Measurements from ENCODE around the gene PRKCB.
"Not testable (repeated sequence)": the region's sequence is repeated elsewhere in the genome, so short reads cannot be mapped to it uniquely, and the experiment has no call there.

Gene PRKCB

GRCh38 chr16:24018485-24018884, 182.7 kb downstream of the PRKCB start:
- no peak overlapping the region for H3K9ac ChIP-seq (ENCODE audit: low read depth, low read length)
- H3K27ac ChIP-seq (ENCODE audit: low read depth, low read length): no peak overlapping the region
- H3K9me3 ChIP-seq (ENCODE audit: control insufficient read depth, insufficient read depth, low read length): no peaks in the 10 kb centered on the region
- no peaks in the 10 kb centered on the region for H3K4me1 ChIP-seq (ENCODE audit: control insufficient read depth, insufficient read depth, low read length)
- H3K4me3 ChIP-seq (ENCODE audit: low read depth, low read length): no peak overlapping the region
- no peaks in the 10 kb centered on the region for H3K36me3 ChIP-seq (ENCODE audit: control insufficient read depth, insufficient read depth, low read length)
- no peaks in the 10 kb centered on the region for H3K27me3 ChIP-seq (ENCODE audit: control insufficient read depth, insufficient read depth, low read length)

GRCh38 chr16:24022797-24023196, 187.0 kb downstream of the PRKCB start:
- Histone ChIP-seq H3K9me3 (ENCODE audit: control insufficient read depth, insufficient read depth, low read length) (no peaks in the 10 kb centered on the region), H3K4me3 (ENCODE audit: low read depth, low read length) (no peak overlapping the region), H3K27ac (ENCODE audit: low read depth, low read length) (no peak overlapping the region), H3K4me1 (ENCODE audit: control insufficient read depth, insufficient read depth, low read length) (no peaks in the 10 kb centered on the region), H3K36me3 (ENCODE audit: control insufficient read depth, insufficient read depth, low read length) (no peaks in the 10 kb centered on the region), H3K9ac (ENCODE audit: low read depth, low read length) (no peak overlapping the region), H3K27me3 (ENCODE audit: control insufficient read depth, insufficient read depth, low read length) (no peaks in the 10 kb centered on the region)

- H3K27me3 ChIP-seq (ENCODE audit: control insufficient read depth, insufficient read depth, low read length): no peaks in the 10 kb centered on the region
- no peak overlapping the region for H3K27ac ChIP-seq (ENCODE audit: low read depth, low read length)
- no peak overlapping the region for H3K4me3 ChIP-seq (ENCODE audit: low read depth, low read length)
- no peak overlapping the region for H3K9ac ChIP-seq (ENCODE audit: low read depth, low read length)
- no peaks in the 10 kb centered on the region for H3K4me1 ChIP-seq (ENCODE audit: control insufficient read depth, insufficient read depth, low read length)
- H3K9me3 ChIP-seq (ENCODE audit: control insufficient read depth, insufficient read depth, low read length): no peaks in the 10 kb centered on the region
- no peaks in the 10 kb centered on the region for H3K36me3 ChIP-seq (ENCODE audit: control insufficient read depth, insufficient read depth, low read length)
These were observed 187.8 kb downstream of the PRKCB start for GRCh38 chr16:24023621-24024020.

- Histone ChIP-seq H3K4me1 (ENCODE audit: control insufficient read depth, insufficient read depth, low read length) (no peaks in the 10 kb centered on the region), H3K27me3 (ENCODE audit: control insufficient read depth, insufficient read depth, low read length) (no peaks in the 10 kb centered on the region), H3K4me3 (ENCODE audit: low read depth, low read length) (no peak overlapping the region), H3K9ac (ENCODE audit: low read depth, low read length) (no peak overlapping the region), H3K9me3 (ENCODE audit: control insufficient read depth, insufficient read depth, low read length) (no peaks in the 10 kb centered on the region), H3K36me3 (ENCODE audit: control insufficient read depth, insufficient read depth, low read length) (no peaks in the 10 kb centered on the region), H3K27ac (ENCODE audit: low read depth, low read length) (no peak overlapping the region)
These were observed 189.2 kb downstream of the PRKCB start for GRCh38 chr16:24024971-24025370.

- Histone ChIP-seq H3K27me3 (ENCODE audit: control insufficient read depth, insufficient read depth, low read length) (no peaks in the 10 kb centered on the region), H3K4me1 (ENCODE audit: control insufficient read depth, insufficient read depth, low read length) (no peaks in the 10 kb centered on the region), H3K27ac (ENCODE audit: low read depth, low read length) (no peak overlapping the region), H3K9ac (ENCODE audit: low read depth, low read length) (no peak overlapping the region), H3K9me3 (ENCODE audit: control insufficient read depth, insufficient read depth, low read length) (no peaks in the 10 kb centered on the region), H3K4me3 (ENCODE audit: low read depth, low read length) (no peak overlapping the region), H3K36me3 (ENCODE audit: control insufficient read depth, insufficient read depth, low read length) (no peaks in the 10 kb centered on the region)
These were observed 191.7 kb downstream of the PRKCB start for GRCh38 chr16:24027466-24027865.

GRCh38 chr16:24029841-24030240, 194.1 kb downstream of the PRKCB start:
- H3K36me3 ChIP-seq (ENCODE audit: control insufficient read depth, insufficient read depth, low read length): not testable (repeated sequence)

GRCh38 chr16:24035127-24035842, 199.5 kb downstream of the PRKCB start:
- Histone ChIP-seq H3K36me3 (ENCODE audit: control insufficient read depth, insufficient read depth, low read length) (no peaks in the 10 kb centered on the region), H3K27ac (ENCODE audit: low read depth, low read length) (no peak overlapping the region), H3K4me1 (ENCODE audit: control insufficient read depth, insufficient read depth, low read length) (peaks cover 3% of the 10 kb centered on the region; the same call in 1 of the 2 replicates), H3K4me3 (ENCODE audit: low read depth, low read length) (no peak overlapping the region), H3K27me3 (ENCODE audit: control insufficient read depth, insufficient read depth, low read length) (no peaks in the 10 kb centered on the region), H3K9ac (ENCODE audit: low read depth, low read length) (no peak overlapping the region), H3K9me3 (ENCODE audit: control insufficient read depth, insufficient read depth, low read length) (no peaks in the 10 kb centered on the region)

More at GRCh38 chr16:24029841-24030240, 194.1 kb downstream of the PRKCB start:
- not testable (repeated sequence) for H3K9me3 ChIP-seq (ENCODE audit: control insufficient read depth, insufficient read depth, low read length); H3K27me3 ChIP-seq (ENCODE audit: control insufficient read depth, insufficient read depth, low read length); H3K27ac ChIP-seq (ENCODE audit: low read depth, low read length); H3K9ac ChIP-seq (ENCODE audit: low read depth, low read length); H3K4me3 ChIP-seq (ENCODE audit: low read depth, low read length); H3K4me1 ChIP-seq (ENCODE audit: control insufficient read depth, insufficient read depth, low read length)

- Histone ChIP-seq H3K36me3 (ENCODE audit: control insufficient read depth, insufficient read depth, low read length) (no peaks in the 10 kb centered on the region), H3K27ac (ENCODE audit: low read depth, low read length) (no peak overlapping the region), H3K9ac (ENCODE audit: low read depth, low read length) (no peak overlapping the region), H3K4me3 (ENCODE audit: low read depth, low read length) (no peak overlapping the region), H3K27me3 (ENCODE audit: control insufficient read depth, insufficient read depth, low read length) (no peaks in the 10 kb centered on the region), H3K4me1 (ENCODE audit: control insufficient read depth, insufficient read depth, low read length) (peaks cover 3% of the 10 kb centered on the region; the same call in 1 of the 2 replicates), H3K9me3 (ENCODE audit: control insufficient read depth, insufficient read depth, low read length) (no peaks in the 10 kb centered on the region)
These were observed 200.3 kb downstream of the PRKCB start for GRCh38 chr16:24036038-24036543.

GRCh38 chr16:24036614-24037013, 200.8 kb downstream of the PRKCB start:
- Histone ChIP-seq H3K27me3 (ENCODE audit: control insufficient read depth, insufficient read depth, low read length) (no peaks in the 10 kb centered on the region), H3K9me3 (ENCODE audit: control insufficient read depth, insufficient read depth, low read length) (no peaks in the 10 kb centered on the region), H3K4me1 (ENCODE audit: control insufficient read depth, insufficient read depth, low read length) (peaks cover 3% of the 10 kb centered on the region; the same call in 1 of the 2 replicates), H3K27ac (ENCODE audit: low read depth, low read length) (no peak overlapping the region), H3K4me3 (ENCODE audit: low read depth, low read length) (no peak overlapping the region), H3K9ac (ENCODE audit: low read depth, low read length) (no peak overlapping the region), H3K36me3 (ENCODE audit: control insufficient read depth, insufficient read depth, low read length) (no peaks in the 10 kb centered on the region)

- Histone ChIP-seq H3K4me1 (ENCODE audit: control insufficient read depth, insufficient read depth, low read length) (peaks cover 3% of the 10 kb centered on the region; the same call in 1 of the 2 replicates), H3K9ac (ENCODE audit: low read depth, low read length) (no peak overlapping the region), H3K27me3 (ENCODE audit: control insufficient read depth, insufficient read depth, low read length) (no peaks in the 10 kb centered on the region), H3K9me3 (ENCODE audit: control insufficient read depth, insufficient read depth, low read length) (no peaks in the 10 kb centered on the region), H3K4me3 (ENCODE audit: low read depth, low read length) (no peak overlapping the region), H3K36me3 (ENCODE audit: control insufficient read depth, insufficient read depth, low read length) (no peaks in the 10 kb centered on the region), H3K27ac (ENCODE audit: low read depth, low read length) (no peak overlapping the region)
These were observed 201.6 kb downstream of the PRKCB start for GRCh38 chr16:24037335-24037734.

GRCh38 chr16:24041834-24042631, 206.2 kb downstream of the PRKCB start:
- Histone ChIP-seq H3K9ac (ENCODE audit: low read depth, low read length) (no peak overlapping the region), H3K27me3 (ENCODE audit: control insufficient read depth, insufficient read depth, low read length) (no peaks in the 10 kb centered on the region), H3K27ac (ENCODE audit: low read depth, low read length) (no peak overlapping the region), H3K9me3 (ENCODE audit: control insufficient read depth, insufficient read depth, low read length) (no peaks in the 10 kb centered on the region), H3K4me3 (ENCODE audit: low read depth, low read length) (no peak overlapping the region), H3K36me3 (ENCODE audit: control insufficient read depth, insufficient read depth, low read length) (no peaks in the 10 kb centered on the region), H3K4me1 (ENCODE audit: control insufficient read depth, insufficient read depth, low read length) (peaks cover 12% of the 10 kb centered on the region)

Data from HUES48 (cell line).